ENCODE measurements around the gene DDX59.

DNA sequence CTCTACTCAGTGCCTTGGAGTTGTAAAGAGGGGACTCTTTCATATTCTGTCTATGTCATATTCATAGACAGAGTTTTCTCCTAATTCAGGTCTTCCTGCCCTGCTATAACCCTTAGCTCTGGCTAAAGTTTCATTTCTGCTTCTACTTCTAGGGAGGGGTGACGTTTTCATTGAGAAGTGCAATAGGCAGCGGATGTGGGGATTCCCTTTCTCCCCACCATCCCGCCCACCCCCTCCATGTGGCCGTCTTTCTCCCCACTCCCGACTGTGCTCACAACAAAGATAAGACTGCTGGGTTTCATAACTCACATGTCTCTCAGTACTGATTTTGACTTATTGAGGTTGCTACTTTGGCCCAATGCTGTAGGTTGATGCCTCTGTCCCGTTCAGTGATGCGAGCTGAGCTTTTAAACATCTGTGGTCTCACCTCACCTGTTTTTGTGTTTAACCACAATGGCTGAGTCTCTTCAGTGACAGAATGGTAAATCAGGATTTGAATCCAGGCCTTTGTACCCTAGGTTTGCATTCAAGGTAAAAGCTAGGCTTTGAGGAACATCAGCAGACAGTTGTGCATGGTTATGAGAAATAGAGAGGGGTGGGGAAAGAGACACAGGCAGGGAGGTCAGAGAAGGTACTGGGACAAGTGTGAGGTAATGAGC, 41.4 kb downstream of the DDX59 start:
- no peak for TF ChIP-seq CTCF (tag by site-specific recombination; IDR thresholded peaks at IDR 0.05)
- no peak for TF ChIP-seq REST (tag by site-specific recombination; IDR thresholded peaks at IDR 0.05)
- TF ChIP-seq ZNF571 (tag by site-specific recombination; IDR thresholded peaks at IDR 0.05), result no peak
- no peak for TF ChIP-seq SP7 (tag by site-specific recombination; IDR thresholded peaks at IDR 0.05)
- TF ChIP-seq ZNF24 (tag by site-specific recombination; IDR thresholded peaks at IDR 0.05), result no peak
